OCI-LY3 (cell line): Measurements from ENCODE around the gene TMEM63B.

Source experiments
- CTCF ChIP-seq: fragments of 200-600, 300-600 bp; sonication (generic); IDR thresholded peaks from 2 replicates; pipeline ENCODE4 v1.5.1; 2014; ENCODE audit warnings: antibody characterized with exemption, low read length, low read depth
- EZH2phosphoT487 ChIP-seq: fragments of 200-600 bp; shearing (Covaris generic); IDR thresholded peaks from 2 replicates; pipeline ENCODE4 v1.6.1; 2018; ENCODE audit warnings: antibody characterized with exemption, mixed run types, low read depth

- TF ChIP-seq CTCF, result no peak
- no peak for TF ChIP-seq EZH2phosphoT487
Measured at GRCh38 chr6:44127186-44128019, at the start of gene TMEM63B, which contains the start of gene MRPL14.
